Midbrain (tissue), 1 donor: Measurements from ENCODE around the gene CERS1.
A peak's percentile ranks its signal among the peaks of the same experiment; 100 is the strongest.

Experiments
- DNase-seq: peaks from one replicate; lab custom pipeline; 2025; lab: John Stamatoyannopoulos, UW

Gene CERS1

GRCh38 chr19:18898607-18899408 lies 2.9 kb upstream of the CERS1 start:
- DNase-seq, result no peak

DNA sequence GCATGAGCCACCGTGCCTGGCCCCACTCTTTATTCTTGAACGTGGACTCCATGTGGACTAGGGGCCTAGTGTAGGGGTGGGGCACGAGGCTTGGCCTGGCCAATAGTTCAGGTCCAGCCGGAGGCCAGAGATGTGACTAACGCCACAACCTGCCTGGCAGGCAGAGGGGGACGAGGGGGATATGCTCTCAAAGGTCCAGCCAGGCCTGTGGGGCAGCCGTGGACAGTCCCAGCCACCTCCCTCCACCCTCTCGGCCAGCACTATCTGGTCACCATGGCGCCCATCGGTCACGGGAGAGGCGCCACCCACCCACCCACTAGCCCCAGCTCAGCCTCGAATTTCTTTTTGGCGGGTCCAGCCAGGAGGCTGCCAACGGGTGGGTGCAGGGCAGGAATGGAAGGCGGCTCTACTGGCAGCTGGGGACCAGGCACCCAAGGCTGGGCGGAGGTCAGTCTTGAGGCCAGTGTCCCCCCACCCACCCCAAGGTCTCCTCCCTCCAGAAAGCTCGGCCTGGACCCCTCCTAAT lies 2.2 kb upstream of the CERS1 start:
- no peak for DNase-seq

- DNase-seq, result no peak
Measured at GRCh38 chr19:18897094-18898029, 1.4 kb upstream of the CERS1 start.

DNA sequence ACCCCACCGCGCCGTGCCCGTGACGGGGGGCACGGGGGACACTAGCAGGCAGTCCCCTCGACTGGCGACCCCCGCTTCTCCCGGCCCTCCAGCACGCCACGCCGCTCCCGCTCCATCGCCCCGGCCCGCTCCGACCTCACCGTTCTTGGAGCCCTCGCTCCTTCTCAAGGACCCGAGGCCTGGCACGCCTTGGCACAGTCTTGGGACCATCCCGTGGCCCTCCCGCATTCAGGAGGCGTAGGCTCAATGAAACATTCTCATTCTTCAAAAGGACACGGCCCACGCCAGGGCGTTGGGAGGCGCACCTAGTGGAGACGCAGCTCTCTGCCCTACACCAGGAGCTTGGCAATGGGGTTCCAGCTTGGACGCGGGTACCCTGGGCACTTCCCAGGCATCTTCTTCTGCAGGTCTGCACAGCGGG lies 473 bp upstream of the CERS1 start:
- peak; percentile 47 for DNase-seq

- DNase-seq, result peak; percentile 21
Measured at GRCh38 chr19:18895038-18895823, 727 bp downstream of the CERS1 start.

GRCh38 chr19:18894254-18895037 lies 1.5 kb downstream of the CERS1 start:
- peak; percentile 92 for DNase-seq

GRCh38 chr19:18893587-18894253 lies 2.2 kb downstream of the CERS1 start:
- DNase-seq, result no peak

DNA sequence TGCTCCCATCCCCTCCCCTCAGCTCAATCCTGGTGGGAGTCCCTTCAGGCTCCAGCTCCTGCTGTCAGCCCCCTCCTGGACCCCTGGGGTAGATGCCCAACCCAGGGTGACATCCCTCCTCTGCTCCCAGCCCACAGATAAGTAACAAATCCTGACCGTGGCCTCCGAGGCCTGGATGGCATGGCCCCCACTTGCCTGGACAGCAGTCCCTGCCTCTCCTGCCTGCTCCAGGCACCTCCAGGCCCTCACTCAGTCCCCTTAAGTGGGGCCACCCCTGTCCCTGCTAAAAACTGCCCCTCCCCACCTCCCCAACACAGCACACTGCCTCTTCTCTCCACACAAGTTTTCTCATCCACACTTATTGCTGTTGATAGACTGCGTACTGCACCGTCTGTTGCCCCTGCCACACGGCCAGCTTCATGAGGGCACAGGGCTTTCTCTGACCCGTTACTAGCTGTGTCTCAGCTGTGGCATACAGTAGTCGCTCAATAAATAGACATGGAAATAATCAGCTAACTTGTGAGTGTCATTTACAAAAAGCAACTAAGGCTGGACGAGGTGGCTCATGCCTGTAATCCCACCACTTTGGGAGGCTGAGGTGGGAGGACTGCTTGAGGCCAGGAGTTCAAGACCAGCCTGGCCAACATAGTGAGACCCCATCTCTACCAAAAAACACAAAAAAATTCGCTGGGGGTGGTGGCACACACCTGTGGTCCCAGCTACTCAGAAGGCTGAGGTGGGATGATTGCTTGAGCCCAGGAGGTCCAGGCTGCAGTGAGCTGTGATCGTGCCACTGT lies 5.8 kb downstream of the CERS1 start:
- no peak for DNase-seq

DNA sequence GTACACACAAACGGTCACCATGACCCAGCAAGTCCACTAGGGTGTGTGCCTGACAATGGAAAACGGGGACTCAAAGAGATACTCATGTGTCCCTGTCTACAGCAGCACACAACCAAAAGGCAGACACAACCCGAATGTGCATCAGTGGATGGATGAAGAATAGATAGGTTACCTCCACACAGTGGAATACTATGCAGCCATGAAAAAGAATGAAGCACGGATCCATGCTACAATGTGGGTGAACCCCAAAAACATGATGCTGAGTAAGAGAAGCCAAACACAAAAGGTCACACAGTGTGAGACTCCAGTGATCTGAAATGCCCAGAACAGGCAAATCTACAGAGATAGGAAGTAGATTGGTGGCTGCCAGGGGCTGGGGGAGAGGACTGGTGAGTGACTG lies 9.0 kb downstream of the CERS1 start:
- no peak for DNase-seq

DNA sequence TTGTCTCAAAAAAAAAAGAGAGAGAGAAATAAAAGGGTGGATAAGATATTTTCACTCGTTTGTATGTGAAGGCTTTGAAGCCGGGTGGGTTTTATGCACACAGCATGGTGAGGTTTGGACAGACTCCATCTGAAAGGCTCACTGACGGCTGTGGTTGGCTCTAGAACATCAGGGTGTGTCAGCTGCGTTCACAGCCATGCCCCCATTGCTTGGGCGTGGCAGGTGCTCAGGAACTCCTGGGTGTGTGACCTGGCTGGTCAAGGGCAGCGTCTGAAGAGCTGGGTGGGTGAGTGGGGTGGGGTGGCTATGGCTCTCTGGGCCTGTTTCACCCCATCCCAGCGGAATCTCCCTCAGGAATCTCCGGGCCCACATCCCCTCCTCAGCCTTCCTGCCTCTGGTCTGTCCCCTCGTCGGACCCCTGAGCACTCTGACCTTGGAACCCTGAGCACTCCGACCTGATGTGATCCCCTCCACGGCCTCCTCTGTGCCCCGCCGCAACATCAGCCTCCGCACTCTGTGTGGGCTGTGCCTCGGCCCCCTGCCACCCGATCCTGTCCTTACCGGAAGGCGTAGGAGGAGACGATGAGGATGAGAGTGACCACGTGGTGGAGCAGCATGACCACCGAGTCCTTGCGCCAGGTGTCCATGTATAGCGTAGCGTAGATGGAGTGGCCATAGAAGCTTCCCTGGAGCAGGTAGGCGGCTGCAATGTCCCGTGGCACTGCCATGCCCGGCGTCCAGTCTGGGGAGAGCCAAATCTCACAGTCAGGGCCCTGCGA lies 12.2 kb downstream of the CERS1 start:
- no peak for DNase-seq

- no peak for DNase-seq
Measured at GRCh38 chr19:18881491-18881890, 14.5 kb downstream of the CERS1 start.

DNA sequence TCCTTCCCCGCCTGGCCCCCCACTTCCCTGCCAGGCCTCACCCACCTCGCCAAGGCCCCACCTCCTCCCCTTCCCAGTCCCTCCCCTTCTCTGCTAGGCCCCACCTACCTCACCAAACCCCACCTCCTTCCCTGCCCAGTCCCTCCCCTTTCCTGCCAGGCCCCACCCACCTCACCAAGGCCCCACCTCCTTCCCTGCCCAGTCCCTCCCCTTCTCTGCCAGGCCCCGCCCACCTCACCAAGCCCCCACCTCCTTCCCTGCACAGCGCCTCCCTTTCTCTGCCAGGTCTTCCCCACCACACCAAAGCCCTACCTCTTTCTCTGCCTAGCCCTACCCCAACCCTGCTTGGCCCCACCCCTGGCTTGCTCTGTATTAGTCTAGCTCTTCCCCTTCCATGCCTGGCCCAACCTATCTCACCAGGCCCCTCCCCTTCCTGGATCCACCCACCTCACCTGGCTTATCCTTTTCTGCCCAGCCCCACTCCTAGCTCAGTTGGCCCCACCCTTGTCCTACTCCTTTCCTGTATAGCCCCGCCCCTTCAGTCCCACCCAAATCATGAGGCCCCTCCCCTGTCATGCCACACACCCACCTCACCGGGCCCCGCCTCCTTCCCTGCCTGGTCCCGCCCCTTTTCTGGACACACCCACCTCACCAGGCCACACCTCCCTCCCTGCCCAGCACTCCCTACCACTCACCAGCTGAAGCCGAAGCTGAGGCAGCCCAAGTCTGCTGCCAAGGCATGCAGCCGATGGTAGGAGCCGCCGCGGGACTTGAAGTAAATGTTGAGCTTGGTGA lies 16.2 kb downstream of the CERS1 start:
- DNase-seq, result no peak

DNA sequence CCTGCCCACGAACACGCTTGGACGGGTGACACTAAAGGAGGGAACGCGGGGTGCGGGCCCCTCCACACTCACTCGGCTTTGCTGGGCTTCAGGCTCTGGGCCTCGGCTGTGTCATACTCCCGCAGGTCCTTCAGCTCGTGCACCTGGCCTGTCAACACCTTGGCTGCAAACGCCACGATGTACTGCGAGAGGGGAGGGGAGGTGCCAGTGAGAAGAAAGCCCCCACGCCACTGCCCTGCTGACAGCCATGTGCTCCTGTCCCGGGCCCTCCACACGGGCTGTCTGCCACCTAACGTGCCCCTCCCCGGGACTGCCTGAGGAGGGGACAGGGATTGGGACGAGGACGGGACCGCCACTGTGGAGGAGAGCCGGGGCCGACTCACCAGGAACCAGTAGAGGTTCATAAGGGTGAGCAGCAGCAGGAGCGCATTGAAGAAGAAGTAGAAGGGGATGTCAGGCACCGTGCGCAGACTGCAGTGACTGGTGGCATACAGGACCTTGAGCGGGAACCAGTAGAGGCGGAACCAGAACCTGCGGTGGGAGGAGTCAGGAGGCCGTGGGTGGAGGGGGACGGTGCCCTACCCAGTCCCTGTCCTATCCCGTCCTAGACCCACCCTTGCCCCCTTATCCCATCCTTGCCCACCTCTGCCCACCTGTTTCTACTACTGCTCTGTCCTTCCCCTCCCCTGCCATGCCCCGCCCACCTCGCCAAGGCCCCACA lies 16.9 kb downstream of the CERS1 start:
- DNase-seq, result no peak

DNA sequence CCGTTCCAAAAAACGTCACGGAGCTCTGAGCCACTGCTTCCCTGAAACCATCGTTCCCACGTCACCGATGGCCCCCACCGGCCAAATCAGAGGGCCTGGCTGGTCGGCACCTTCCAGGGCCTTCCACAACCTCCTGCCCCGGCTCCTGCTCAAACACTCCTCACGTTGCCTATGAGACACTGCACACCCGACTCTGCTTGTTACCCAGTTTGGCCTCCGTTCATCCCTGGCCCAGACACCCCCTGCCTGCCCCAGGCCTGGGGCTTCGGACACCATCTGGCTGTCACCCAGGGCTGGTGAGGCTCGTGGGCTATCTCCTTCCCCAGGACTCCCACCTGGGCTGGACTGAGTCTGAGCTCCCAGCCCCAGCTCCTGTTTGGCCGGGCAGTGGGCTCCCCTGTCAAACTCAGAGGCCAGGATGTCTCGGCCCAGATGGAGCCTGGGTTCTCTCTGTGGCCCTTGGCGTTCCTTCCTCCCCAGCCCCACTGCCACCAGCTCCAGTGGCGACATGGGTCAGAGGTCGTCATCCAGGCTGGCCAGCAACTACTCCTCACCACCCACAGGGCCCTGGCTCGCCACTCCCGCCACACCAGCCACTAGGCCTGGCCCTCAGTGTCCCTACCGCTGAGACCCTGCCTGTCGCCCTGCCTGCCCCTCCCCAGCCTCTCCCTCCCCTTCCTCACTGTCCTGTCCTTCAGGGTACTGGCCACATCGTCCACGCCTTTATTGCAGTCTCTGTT lies 17.7 kb downstream of the CERS1 start:
- no peak for DNase-seq

GRCh38 chr19:18876865-18877264 lies 19.1 kb downstream of the CERS1 start:
- no peak for DNase-seq

GRCh38 chr19:18875726-18876125 lies 20.2 kb downstream of the CERS1 start:
- DNase-seq, result no peak

DNA sequence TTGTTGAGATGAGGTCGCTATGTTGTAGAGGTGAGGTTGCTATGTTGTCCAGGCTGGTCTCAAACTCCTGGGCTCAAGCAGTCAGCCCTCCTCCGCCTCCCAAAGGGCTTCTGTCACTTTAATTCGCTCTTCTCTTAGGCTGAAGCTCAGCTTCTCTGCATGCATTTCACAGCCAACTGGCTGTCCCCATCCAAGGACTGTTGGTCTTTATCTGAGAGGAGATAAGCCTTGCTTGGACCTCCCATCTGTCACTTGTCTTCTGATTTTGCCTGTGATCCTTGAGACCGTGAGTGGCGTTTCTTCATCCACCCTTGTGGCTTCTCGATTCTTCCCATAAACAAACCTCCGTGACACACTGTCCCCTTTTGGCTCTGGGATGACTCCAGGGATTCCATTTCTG lies 24.4 kb downstream of the CERS1 start:
- no peak for DNase-seq
